AG04450 (cell line): ENCODE data around the gene BGN. TPM values are rescaled to one million over a fixed set of nuclear protein-coding genes. Genes with fewer than 3 reads are reported as not detected.

ENCODE experiments used
- CTCF ChIA-PET: fragments of 300-600, 350-600 bp; formaldehyde crosslinking; extraction: SDS; loops from one replicate; lab custom pipeline; 2022; ENCODE audit warnings: antibody characterized with exemption, inconsistent platforms; lab: Charles Lee
- POLR2A ChIA-PET: fragments of 350-600 bp; formaldehyde crosslinking; extraction: SDS; loops from one replicate; lab custom pipeline; 2021; ENCODE audit warnings: antibody characterized with exemption, inconsistent platforms; lab: Yijun Ruan, JAX
- DNase-seq: peaks from one replicate; pipeline ENCODE4 v3.0.0-alpha.2; 2011; ENCODE audit warnings: low read depth, low spot score
- H3K27ac ChIP-seq: one replicate; pipeline ENCODE4 v1.5.1; 2012; ENCODE audit warnings: low read depth, low read length, control low read depth
- H3K27me3 ChIP-seq: one replicate; pipeline ENCODE4 v1.6.0; 2012; ENCODE audit warnings: low read length; ENCODE audit not compliant: control insufficient read depth, insufficient read depth
- H3K4me3 ChIP-seq: 2 replicates; pipeline ENCODE4 v1.5.1; 2011; ENCODE audit warnings: mild to moderate bottlenecking, low read depth, low read length, control low read depth
- H3K9me3 ChIP-seq: 2 replicates; pipeline ENCODE4 v1.5.1; 2012; ENCODE audit warnings: low read length; ENCODE audit not compliant: control insufficient read depth, insufficient read depth
- CTCF ChIP-seq: IDR thresholded peaks from 2 replicates; pipeline ENCODE4 v1.5.1; 2011; ENCODE audit warnings: low read depth, low read length, control low read depth, inconsistent platforms
- polyA plus RNA-seq: library from polyadenylated mRNA; depleted of rRNA; stranded (reverse); fragments of >200 nt; gene quantifications from 2 replicates; pipeline ENCODE4 v1.2.3, GENCODE V29; 2011

BGN gene
- polyA plus RNA-seq, 1 experiment, result 97.2 TPM

GRCh38 chrX:153471663-153472280 lies 23.0 kb upstream of the BGN start:
- H3K27ac ChIP-seq, result no peak overlapping the region
- TF ChIP-seq CTCF, result no peak
- H3K9me3 ChIP-seq, result no peaks in the 10 kb centered on the region
- ChIA-PET CTCF (interaction anchor here (0.7 to 5.5 kb wide), 11 partner anchors 9 to 530 kb away, joined by 3 to 62 read pairs (median 8); partner anchors contain the start of gene BGN), POLR2A (interaction anchor here (0.7 to 2.3 kb wide), 2 partner anchors 23 to 40 kb away, joined by 4 to 8 read pairs; partner anchors contain the start of gene BGN)
- no peak for DNase-seq
- no peaks in the 10 kb centered on the region for H3K27me3 ChIP-seq
- no peak overlapping the region for H3K4me3 ChIP-seq

DNA sequence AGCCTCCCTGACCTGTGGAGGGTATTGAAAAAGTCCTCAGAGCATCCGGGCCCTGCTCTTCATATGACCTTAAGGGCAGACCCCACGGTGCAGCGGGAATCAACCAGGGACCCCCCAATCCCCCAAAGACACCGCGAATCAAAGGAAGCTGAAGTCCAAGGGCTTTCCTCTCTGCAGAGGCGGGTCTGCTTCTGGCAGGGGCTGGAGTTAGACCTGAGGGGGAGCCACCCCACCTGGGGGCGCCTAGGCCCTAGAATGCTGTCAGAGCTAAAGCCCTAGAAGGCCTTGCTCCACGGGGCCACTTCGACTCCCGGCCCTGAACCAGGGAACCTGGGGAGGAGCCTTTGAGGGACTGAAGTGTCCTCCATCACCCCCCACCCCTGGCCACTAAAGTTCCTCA lies 21.7 kb upstream of the BGN start:
- no peak for TF ChIP-seq CTCF
- Histone ChIP-seq H3K4me3 (no peak overlapping the region), H3K27ac (no peak overlapping the region), H3K9me3 (no peaks in the 10 kb centered on the region), H3K27me3 (no peaks in the 10 kb centered on the region)
- ChIA-PET CTCF (interaction anchor here (0.6 to 5.5 kb wide), 3 partner anchors 19 to 34 kb away, joined by 5 to 62 read pairs (median 46); partner anchors contain the start of gene BGN), POLR2A (interaction anchor here (0.7 kb wide), 1 partner anchor 22 kb away, joined by 3 read pairs; the partner anchor contains the start of gene BGN)
- DNase-seq, result no peak

DNA sequence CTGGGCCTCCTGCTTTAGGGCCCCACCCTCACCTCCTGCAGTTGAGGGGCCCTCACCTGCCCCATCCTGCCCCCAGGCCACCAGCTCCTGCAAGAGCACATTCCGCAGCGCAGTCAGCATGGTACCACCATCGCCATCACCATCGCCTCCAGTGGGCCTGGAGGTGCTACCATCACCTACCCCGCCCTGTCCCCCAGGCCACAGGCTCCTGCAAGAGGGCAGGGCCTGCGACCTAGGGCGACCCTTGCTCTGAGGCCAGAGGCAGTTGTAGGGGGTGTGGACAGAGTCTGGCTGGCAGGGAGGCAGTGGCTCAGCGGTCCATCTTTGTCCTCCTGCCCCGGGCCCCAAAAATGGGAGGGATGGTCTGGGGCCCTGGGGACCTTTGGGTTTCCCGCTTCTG lies 20.5 kb upstream of the BGN start:
- Histone ChIP-seq H3K9me3 (no peaks in the 10 kb centered on the region), H3K27ac (no peak overlapping the region), H3K27me3 (no peaks in the 10 kb centered on the region), H3K4me3 (no peak overlapping the region)
- TF ChIP-seq CTCF, result no peak
- CTCF ChIA-PET, result interaction anchor here (4.0 to 5.5 kb wide), 2 partner anchors 22 to 33 kb away, joined by 46 to 62 read pairs; partner anchors contain the start of gene BGN
- no peak for DNase-seq
- POLR2A ChIA-PET, result no interaction called here

DNA sequence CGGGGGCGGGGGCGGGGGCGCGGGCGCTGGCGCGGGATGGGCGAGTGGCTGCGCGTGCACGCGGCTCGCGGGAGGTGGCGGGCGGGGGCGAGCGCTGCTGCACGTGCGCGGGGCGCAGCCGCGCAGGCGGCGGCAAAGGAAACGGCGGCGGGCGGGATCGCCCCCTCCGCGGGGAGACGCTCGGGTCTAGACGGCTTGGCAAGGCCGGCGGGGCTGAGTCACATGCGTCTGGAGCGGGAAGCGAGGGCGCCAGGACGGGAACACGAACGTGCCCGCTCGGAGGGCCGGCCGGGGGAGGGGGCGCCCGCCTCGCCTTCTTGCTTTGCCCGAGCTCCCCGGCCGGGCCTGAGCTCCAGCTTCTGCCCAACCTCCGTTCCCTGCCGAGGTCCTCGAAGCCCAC lies 20.1 kb upstream of the BGN start:
- TF ChIP-seq CTCF, result no peak
- Histone ChIP-seq H3K9me3 (no peaks in the 10 kb centered on the region), H3K4me3 (no peak overlapping the region), H3K27ac (no peak overlapping the region), H3K27me3 (no peaks in the 10 kb centered on the region)
- CTCF ChIA-PET, result interaction anchor here (2.1 kb wide), 1 partner anchor 33 kb away, joined by 6 read pairs; no protein-coding TSS in a partner anchor
- POLR2A ChIA-PET, result no interaction called here
- no peak for DNase-seq

GRCh38 chrX:153475271-153475670 lies 19.5 kb upstream of the BGN start:
- no peak for DNase-seq
- CTCF ChIA-PET, result interaction anchor here (1.8 to 2.1 kb wide), 2 partner anchors 19 to 32 kb away, joined by 6 to 9 read pairs; partner anchors contain the start of gene BGN
- no peaks in the 10 kb centered on the region for H3K9me3 ChIP-seq
- no peak overlapping the region for H3K4me3 ChIP-seq
- H3K27ac ChIP-seq, result no peak overlapping the region
- POLR2A ChIA-PET, result interaction anchor here (0.7 kb wide), 1 partner anchor 16 kb away, joined by 4 read pairs; no protein-coding TSS in a partner anchor
- no peaks in the 10 kb centered on the region for H3K27me3 ChIP-seq
- TF ChIP-seq CTCF, result no peak
